MCF 10A (cell line): ENCODE results near the gene ADM2. TPM values are rescaled to one million over a fixed set of nuclear protein-coding genes. Genes with fewer than 3 reads are reported as not detected.

ENCODE experiments used
- BruUV-seq: library from RNA; stranded (reverse); fragments of 400-500 nt; replicated peaks from 2 replicates; lab custom pipeline; 2021; lab: Mats Ljungman, UMichigan
- CTCF ChIA-PET: fragments of 300-600 bp; sonication (Branson Sonifier 250); formaldehyde crosslinking; extraction: SDS; loops from one replicate; lab custom pipeline; 2021; ENCODE audit warnings: antibody characterized with exemption, inconsistent platforms; lab: Yijun Ruan, JAX
- POLR2A ChIA-PET: fragments of 300-600, 350-650 bp; sonication (Branson Sonifier 250); formaldehyde crosslinking; extraction: SDS; loops from one replicate; lab custom pipeline; 2020; ENCODE audit warnings: antibody characterized with exemption, inconsistent platforms; lab: Yijun Ruan, JAX
- DNase-seq: peaks from one replicate; pipeline ENCODE4 v3.0.0-alpha.2; 2018; ENCODE audit not compliant: unreplicated experiment
- H3K27ac Mint-ChIP-seq: one replicate; pipeline ENCODE4 v1.8.0; 2022; ENCODE audit warnings: mild to moderate bottlenecking, low read depth, mixed read lengths; ENCODE audit not compliant: unreplicated experiment
- H3K27me3 Mint-ChIP-seq: one replicate; pipeline ENCODE4 v1.8.0; 2022; ENCODE audit warnings: mixed read lengths; ENCODE audit not compliant: insufficient read depth, unreplicated experiment
- H3K36me3 Mint-ChIP-seq: one replicate; pipeline ENCODE4 v1.8.0; 2022; ENCODE audit warnings: mild to moderate bottlenecking, moderate library complexity, mixed read lengths; ENCODE audit not compliant: insufficient read depth, unreplicated experiment
- H3K4me1 Mint-ChIP-seq: one replicate; pipeline ENCODE4 v1.8.0; 2022; ENCODE audit warnings: mixed read lengths; ENCODE audit not compliant: insufficient read depth, unreplicated experiment
- H3K4me3 Mint-ChIP-seq: one replicate; pipeline ENCODE4 v1.8.0; 2022; ENCODE audit warnings: mild to moderate bottlenecking, moderate library complexity, mixed read lengths; ENCODE audit not compliant: unreplicated experiment
- H3K9me3 Mint-ChIP-seq: one replicate; pipeline ENCODE4 v1.8.0; 2022; ENCODE audit warnings: mixed read lengths; ENCODE audit not compliant: unreplicated experiment
- CTCF ChIP-seq: fragments of 200-600 bp; IDR thresholded peaks from one replicate; pipeline ENCODE4 v1.8.0; 2022; ENCODE audit warnings: antibody characterized with exemption, mild to moderate bottlenecking; ENCODE audit not compliant: unreplicated experiment
- intact Hi-C: fragments of 100-400 bp; cut with micrococcal nuclease; formaldehyde crosslinking; loops from 2 replicates; pipeline ENCODE4 v1.14.1; 2022
- total RNA-seq: library from RNA; stranded (reverse); gene quantifications from 2 replicates; pipeline ENCODE4 v1.2.3, GENCODE V29; 2022

ADM2 gene
- total RNA-seq, 1 experiment from 2014 or later = 39.7 TPM

GRCh38 chr22:50488006-50488677 lies 6.8 kb downstream of the ADM2 start:
- POLR2A ChIA-PET = no interaction called here

GRCh38 chr22:50488886-50489285 lies 7.5 kb downstream of the ADM2 start:
- H3K4me3 Mint-ChIP-seq = no peak overlapping the region
- H3K4me1 Mint-ChIP-seq = peaks cover 15% of the 10 kb centered on the region
- DNase-seq = no peak
- no peak for TF ChIP-seq CTCF
- H3K27ac Mint-ChIP-seq = no peak overlapping the region
- intact Hi-C loops = no loop called here
- H3K9me3 Mint-ChIP-seq = no peaks in the 10 kb centered on the region
- ChIA-PET CTCF (interaction anchor here (0.9 kb wide), 1 partner anchor 9 kb away, joined by 4 read pairs; no protein-coding TSS in a partner anchor), POLR2A (no interaction called here)
- no peaks in the 10 kb centered on the region for H3K27me3 Mint-ChIP-seq
- H3K36me3 Mint-ChIP-seq = no peaks in the 10 kb centered on the region
- BruUV-seq = no TSS peak

More at GRCh38 chr22:50488006-50488677, 6.8 kb downstream of the ADM2 start:
- no peak overlapping the region for H3K4me3 Mint-ChIP-seq
- CTCF ChIA-PET = no interaction called here
- TF ChIP-seq CTCF = no peak
- intact Hi-C loops = no loop called here
- BruUV-seq = no TSS peak
- no peak overlapping the region for H3K27ac Mint-ChIP-seq
- no peaks in the 10 kb centered on the region for H3K27me3 Mint-ChIP-seq
- no peak for DNase-seq
- no peaks in the 10 kb centered on the region for H3K36me3 Mint-ChIP-seq
- H3K4me1 Mint-ChIP-seq = peaks cover 15% of the 10 kb centered on the region
- H3K9me3 Mint-ChIP-seq = no peaks in the 10 kb centered on the region

- Mint-ChIP-seq H3K9me3 (no peaks in the 10 kb centered on the region), H3K4me1 (peaks cover 15% of the 10 kb centered on the region), H3K27ac (no peak overlapping the region), H3K4me3 (no peak overlapping the region), H3K36me3 (no peaks in the 10 kb centered on the region), H3K27me3 (no peaks in the 10 kb centered on the region)
- DNase-seq = no peak
- ChIA-PET CTCF (interaction anchor here (0.9 kb wide), 1 partner anchor 9 kb away, joined by 4 read pairs; no protein-coding TSS in a partner anchor), POLR2A (no interaction called here)
- BruUV-seq = no TSS peak
- intact Hi-C loops = loop anchor here (10.0 kb wide), 1 partner anchor 345 kb away; no protein-coding TSS in a partner anchor
- no peak for TF ChIP-seq CTCF
These were observed 8.3 kb downstream of the ADM2 start for GRCh38 chr22:50489363-50490243.
